HUES48 (cell line): Measurements from ENCODE around the gene RTRAF.

ENCODE experiments used
- H3K27ac ChIP-seq: one replicate; pipeline ENCODE4 v1.7.0; 2013; ENCODE audit warnings: low read depth, low read length, inconsistent platforms
- H3K27me3 ChIP-seq: 2 replicates; pipeline ENCODE4 v1.6.1; 2013; ENCODE audit warnings: mild to moderate bottlenecking, low read length; ENCODE audit not compliant: control insufficient read depth, insufficient read depth
- H3K36me3 ChIP-seq: 2 replicates; pipeline ENCODE4 v1.6.1; 2013; ENCODE audit warnings: low read length; ENCODE audit not compliant: control insufficient read depth, insufficient read depth
- H3K4me1 ChIP-seq: 2 replicates; pipeline ENCODE4 v1.6.1; 2013; ENCODE audit warnings: mild to moderate bottlenecking, low read length; ENCODE audit not compliant: control insufficient read depth, insufficient read depth
- H3K4me3 ChIP-seq: 2 replicates; pipeline ENCODE4 v1.5.1; 2013; ENCODE audit warnings: mild to moderate bottlenecking, low read depth, low read length
- H3K9ac ChIP-seq: 2 replicates; pipeline ENCODE4 v1.6.1; 2013; ENCODE audit warnings: mild to moderate bottlenecking, low read depth, low read length, moderate library complexity
- H3K9me3 ChIP-seq: 2 replicates; pipeline ENCODE4 v1.6.1; 2013; ENCODE audit warnings: low read length; ENCODE audit not compliant: control insufficient read depth, insufficient read depth

RTRAF gene

GRCh38 chr14:52008136-52008535 is 18.8 kb downstream of the RTRAF start:
- H3K36me3 ChIP-seq: peaks cover 90% of the 10 kb centered on the region
- no peak overlapping the region for H3K9ac ChIP-seq
- H3K27me3 ChIP-seq: no peaks in the 10 kb centered on the region
- no peak overlapping the region for H3K4me3 ChIP-seq
- no peaks in the 10 kb centered on the region for H3K9me3 ChIP-seq
- H3K4me1 ChIP-seq: peaks cover 29% of the 10 kb centered on the region
- no peak overlapping the region for H3K27ac ChIP-seq

- Histone ChIP-seq H3K9ac (no peak overlapping the region), H3K9me3 (no peaks in the 10 kb centered on the region), H3K36me3 (peaks cover 69% of the 10 kb centered on the region), H3K27me3 (no peaks in the 10 kb centered on the region), H3K4me1 (peaks cover 38% of the 10 kb centered on the region), H3K4me3 (no peak overlapping the region), H3K27ac (no peak overlapping the region)
These were observed 20.9 kb downstream of the RTRAF start for GRCh38 chr14:52010173-52010693.

DNA sequence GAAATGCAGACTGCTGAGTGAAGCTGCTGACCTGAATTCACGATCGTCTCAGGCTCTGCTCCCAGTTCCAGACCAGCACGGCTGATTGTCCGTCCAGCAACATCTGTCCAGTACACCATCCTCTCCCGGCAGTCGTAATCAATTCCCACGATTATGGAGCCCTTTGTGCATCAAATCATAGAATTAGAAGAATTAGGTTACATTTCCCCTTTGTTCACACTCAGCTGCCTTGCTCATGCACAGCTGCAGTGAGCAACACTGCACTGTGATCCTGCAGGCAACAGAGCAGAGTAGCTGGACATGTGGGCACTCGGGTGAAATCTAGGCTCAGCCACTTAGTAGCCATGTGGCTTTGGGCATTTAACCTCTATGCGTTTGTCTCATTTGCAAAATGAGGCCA is 22.2 kb downstream of the RTRAF start:
- Histone ChIP-seq H3K9me3 (no peaks in the 10 kb centered on the region), H3K4me3 (no peak overlapping the region), H3K36me3 (peaks cover 56% of the 10 kb centered on the region), H3K9ac (no peak overlapping the region), H3K27me3 (no peaks in the 10 kb centered on the region), H3K27ac (no peak overlapping the region), H3K4me1 (peaks cover 27% of the 10 kb centered on the region)

GRCh38 chr14:52012635-52013034 is 23.3 kb downstream of the RTRAF start:
- Histone ChIP-seq H3K27me3 (no peaks in the 10 kb centered on the region), H3K4me3 (no peak overlapping the region), H3K36me3 (peaks cover 45% of the 10 kb centered on the region), H3K9me3 (no peaks in the 10 kb centered on the region), H3K9ac (no peak overlapping the region), H3K27ac (no peak overlapping the region), H3K4me1 (peaks cover 16% of the 10 kb centered on the region)

GRCh38 chr14:52013984-52014600 is 24.7 kb downstream of the RTRAF start:
- Histone ChIP-seq H3K27me3 (no peaks in the 10 kb centered on the region), H3K36me3 (peaks cover 30% of the 10 kb centered on the region), H3K9ac (no peak overlapping the region), H3K4me1 (peaks cover 15% of the 10 kb centered on the region), H3K27ac (peak overlapping the region; percentile 48), H3K9me3 (no peaks in the 10 kb centered on the region), H3K4me3 (no peak overlapping the region)

DNA sequence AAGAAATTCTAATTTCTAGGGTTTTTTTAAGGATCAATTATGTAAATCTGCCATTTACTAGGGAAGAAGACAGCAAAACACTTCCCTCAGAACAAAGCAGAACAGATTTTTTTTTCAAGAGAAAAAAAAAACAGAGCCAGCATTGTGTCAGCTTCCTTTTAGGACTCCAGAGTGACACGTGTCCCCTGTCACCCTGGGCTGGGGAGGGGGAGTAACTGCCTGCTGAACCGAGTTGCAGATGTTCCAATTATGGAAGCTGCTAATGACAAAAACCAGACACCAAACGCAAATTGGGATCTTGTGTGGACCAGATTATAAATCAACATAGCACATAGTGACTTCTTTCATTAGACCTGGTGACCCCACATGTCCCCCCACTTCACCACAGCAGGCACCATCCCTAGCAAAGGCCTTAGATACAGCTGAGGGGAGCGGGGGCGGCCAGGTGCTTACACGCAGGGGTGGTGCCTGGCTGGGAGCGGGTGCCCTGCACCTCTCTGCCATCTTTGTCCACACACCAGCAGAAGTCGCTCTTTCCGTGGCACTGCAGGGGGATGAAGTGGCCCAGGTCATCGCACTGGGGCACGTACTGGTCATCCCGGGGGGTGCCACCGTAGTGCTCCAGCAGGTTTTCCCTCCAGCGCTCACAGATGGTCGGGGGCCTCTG is 25.4 kb downstream of the RTRAF start:
- H3K4me1 ChIP-seq: peaks cover 15% of the 10 kb centered on the region
- no peaks in the 10 kb centered on the region for H3K9me3 ChIP-seq
- H3K9ac ChIP-seq: no peak overlapping the region
- peaks cover 24% of the 10 kb centered on the region for H3K36me3 ChIP-seq
- no peak overlapping the region for H3K4me3 ChIP-seq
- no peak overlapping the region for H3K27ac ChIP-seq
- H3K27me3 ChIP-seq: no peaks in the 10 kb centered on the region

GRCh38 chr14:52015411-52016030 is 26.2 kb downstream of the RTRAF start:
- no peak overlapping the region for H3K4me3 ChIP-seq
- H3K9me3 ChIP-seq: no peaks in the 10 kb centered on the region
- no peak overlapping the region for H3K27ac ChIP-seq
- H3K36me3 ChIP-seq: peaks cover 16% of the 10 kb centered on the region
- peaks cover 21% of the 10 kb centered on the region for H3K4me1 ChIP-seq
- H3K27me3 ChIP-seq: no peaks in the 10 kb centered on the region
- H3K9ac ChIP-seq: no peak overlapping the region

GRCh38 chr14:52018252-52018651 is 28.9 kb downstream of the RTRAF start:
- H3K4me3 ChIP-seq: no peak overlapping the region
- no peak overlapping the region for H3K9ac ChIP-seq
- H3K27me3 ChIP-seq: no peaks in the 10 kb centered on the region
- no peaks in the 10 kb centered on the region for H3K9me3 ChIP-seq
- H3K4me1 ChIP-seq: peaks cover 30% of the 10 kb centered on the region
- no peaks in the 10 kb centered on the region for H3K36me3 ChIP-seq
- no peak overlapping the region for H3K27ac ChIP-seq

DNA sequence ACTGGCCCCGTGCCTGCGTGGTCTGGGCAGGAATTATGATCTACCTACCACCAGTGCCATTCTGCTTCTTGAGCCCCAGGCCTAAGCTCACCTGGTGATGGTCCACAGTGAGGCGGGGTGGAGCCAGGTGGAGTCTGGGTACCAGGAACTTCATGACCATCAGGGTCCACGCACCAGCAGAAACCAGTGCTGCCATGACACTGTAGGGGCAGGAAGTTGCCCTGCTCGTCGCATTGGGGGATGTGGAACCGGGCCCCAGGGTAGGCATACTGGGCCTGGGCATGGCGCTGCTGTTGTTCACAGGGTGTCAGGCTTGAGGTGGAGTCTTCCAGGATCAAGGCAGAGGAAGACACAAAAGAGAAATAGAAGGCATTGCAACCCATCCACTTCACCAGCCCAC is 29.6 kb downstream of the RTRAF start:
- Histone ChIP-seq H3K27ac (no peak overlapping the region), H3K4me1 (peaks cover 23% of the 10 kb centered on the region), H3K27me3 (no peaks in the 10 kb centered on the region), H3K9ac (no peak overlapping the region), H3K9me3 (no peaks in the 10 kb centered on the region), H3K36me3 (no peaks in the 10 kb centered on the region), H3K4me3 (no peak overlapping the region)

GRCh38 chr14:52020161-52020714 is 30.9 kb downstream of the RTRAF start:
- Histone ChIP-seq H3K27ac (no peak overlapping the region), H3K9me3 (no peaks in the 10 kb centered on the region), H3K36me3 (no peaks in the 10 kb centered on the region), H3K9ac (no peak overlapping the region), H3K27me3 (no peaks in the 10 kb centered on the region), H3K4me1 (peaks cover 22% of the 10 kb centered on the region), H3K4me3 (no peak overlapping the region)
